GM18505 (cell line): Measurements from ENCODE around the gene CHCHD3.

Experiments
- ATAC-seq: cut with Tn5 transposase; IDR thresholded peaks from one replicate; pipeline ENCODE4 v1.9.1; 2021; ENCODE audit not compliant: unreplicated experiment
- POLR2A ChIP-seq: IDR thresholded peaks from 4 replicates; pipeline ENCODE4 v1.6.1; 2011; ENCODE audit warnings: borderline replicate concordance; ENCODE audit not compliant: insufficient read depth, insufficient read length; ENCODE audit errors: extremely low read depth

The CHCHD3 gene

GRCh38 chr7:132810561-132810960 lies 271.3 kb downstream of the CHCHD3 start:
- no peak for ATAC-seq

DNA sequence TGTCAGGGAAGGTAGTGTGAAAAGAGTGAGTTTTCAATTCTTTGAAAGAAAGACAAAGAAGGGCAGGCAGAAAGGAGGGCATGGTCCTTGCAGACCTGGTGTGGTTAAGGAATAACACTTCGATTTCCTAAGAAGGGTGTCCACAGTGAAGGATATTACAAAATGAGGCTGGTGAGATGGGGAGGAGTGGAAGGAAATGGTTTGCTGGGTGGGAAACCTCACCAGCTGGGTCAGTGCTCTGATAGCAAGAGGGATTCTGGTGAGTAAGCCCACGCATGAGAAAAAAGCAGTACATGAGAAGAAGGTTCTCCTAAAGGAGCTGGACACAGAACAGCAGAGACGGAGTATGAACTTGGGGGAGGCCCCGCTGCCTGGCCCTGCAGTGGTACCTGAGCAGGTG lies 275.1 kb downstream of the CHCHD3 start:
- ATAC-seq, result no peak
- no peak for TF ChIP-seq POLR2A

More at GRCh38 chr7:132810561-132810960, 271.3 kb downstream of the CHCHD3 start:
- no peak for TF ChIP-seq POLR2A

- no peak for TF ChIP-seq POLR2A
- ATAC-seq, result no peak
These were observed 276.1 kb downstream of the CHCHD3 start for GRCh38 chr7:132805766-132806165.

- TF ChIP-seq POLR2A, result no peak
- no peak for ATAC-seq
These were observed 276.9 kb downstream of the CHCHD3 start for GRCh38 chr7:132804849-132805485.

- no peak for TF ChIP-seq POLR2A
- ATAC-seq, result no peak
These were observed 281.4 kb downstream of the CHCHD3 start for GRCh38 chr7:132800522-132800921.

GRCh38 chr7:132799081-132799413 lies 282.8 kb downstream of the CHCHD3 start:
- TF ChIP-seq POLR2A, result no peak
- ATAC-seq, result no peak

DNA sequence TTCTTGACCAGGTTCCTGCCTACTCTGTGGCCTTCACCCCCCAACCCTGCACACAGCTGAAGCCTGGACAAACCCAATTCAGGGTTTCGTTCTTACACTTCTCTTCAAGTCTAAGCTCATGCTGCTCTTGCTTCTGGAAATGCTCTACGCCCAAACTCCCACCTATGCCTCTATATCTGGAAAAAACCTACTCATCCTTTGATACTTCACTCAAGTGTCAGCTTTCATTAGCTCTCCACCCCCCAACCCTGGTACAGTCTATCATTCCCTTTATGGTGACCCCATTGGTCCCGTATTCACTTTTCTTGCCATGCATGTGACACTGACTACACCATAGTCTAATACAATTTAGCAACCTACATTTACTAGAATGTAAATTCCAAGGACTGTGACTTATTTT lies 284.7 kb downstream of the CHCHD3 start:
- ATAC-seq, result no peak

GRCh38 chr7:132793474-132793873 lies 288.4 kb downstream of the CHCHD3 start:
- TF ChIP-seq POLR2A, result no peak
- ATAC-seq, result no peak

More for the DNA sequence above, 284.7 kb downstream of the CHCHD3 start:
- TF ChIP-seq POLR2A, result no peak

DNA sequence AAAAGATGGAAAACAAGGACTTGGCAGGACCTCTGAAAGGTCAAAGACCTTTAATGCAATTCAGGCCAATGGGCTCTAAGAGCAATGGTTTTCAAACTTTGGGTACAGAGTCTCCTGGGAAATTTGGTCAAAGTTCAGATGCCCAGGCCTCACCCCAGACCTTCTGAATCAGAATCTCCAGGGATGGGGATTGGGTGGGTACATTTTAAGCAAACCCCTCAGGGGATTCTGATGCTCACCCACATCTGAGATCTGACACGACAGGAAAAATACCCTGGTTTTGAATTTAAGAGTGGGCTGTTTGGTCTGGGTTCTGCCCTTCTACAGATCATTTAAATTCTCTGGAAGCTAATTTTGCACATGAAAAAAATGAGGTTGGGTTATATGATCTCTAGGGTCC lies 290.9 kb downstream of the CHCHD3 start:
- ATAC-seq, result no peak
- no peak for TF ChIP-seq POLR2A

GRCh38 chr7:132790104-132790503 lies 291.8 kb downstream of the CHCHD3 start:
- TF ChIP-seq POLR2A, result no peak
- no peak for ATAC-seq

DNA sequence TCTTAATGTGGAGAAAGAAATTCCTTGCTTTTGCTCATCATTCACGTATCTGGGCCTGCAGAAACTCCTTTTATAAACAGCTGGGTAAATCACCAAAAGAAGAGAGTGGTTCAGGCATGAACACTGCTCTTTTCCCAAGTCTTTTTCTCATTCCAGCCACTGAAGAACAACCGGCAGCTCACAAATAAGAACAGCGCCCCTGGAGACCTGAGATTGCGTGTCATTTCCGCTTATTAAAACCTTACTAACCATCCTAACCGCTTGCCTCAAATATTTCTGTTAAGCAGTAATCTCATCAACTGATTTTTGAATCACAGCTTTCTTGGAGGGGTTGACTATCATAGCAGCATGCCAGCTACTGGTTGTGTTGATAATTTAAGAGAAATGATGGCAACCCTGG lies 292.6 kb downstream of the CHCHD3 start:
- TF ChIP-seq POLR2A, result no peak
- no peak for ATAC-seq

DNA sequence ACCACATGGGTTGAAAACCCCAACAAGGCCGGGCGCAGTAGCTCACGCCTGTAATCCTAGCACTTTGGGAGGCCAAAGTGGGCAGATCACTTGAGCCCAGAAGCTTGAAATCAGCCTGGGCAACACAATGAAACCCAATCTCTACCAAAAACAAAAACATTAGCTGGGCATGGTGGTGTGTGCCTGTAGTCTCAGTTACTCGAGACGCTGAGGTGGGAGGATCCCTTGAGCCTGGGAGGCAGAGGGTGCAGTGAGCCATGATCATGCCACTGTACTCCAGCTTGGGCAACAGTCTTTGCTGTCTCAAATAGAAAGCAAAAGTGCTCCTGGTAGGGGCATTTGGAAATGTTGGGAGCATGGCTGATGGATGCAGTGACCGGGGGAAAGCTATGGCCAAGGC lies 296.0 kb downstream of the CHCHD3 start:
- no peak for TF ChIP-seq POLR2A
- ATAC-seq, result no peak

DNA sequence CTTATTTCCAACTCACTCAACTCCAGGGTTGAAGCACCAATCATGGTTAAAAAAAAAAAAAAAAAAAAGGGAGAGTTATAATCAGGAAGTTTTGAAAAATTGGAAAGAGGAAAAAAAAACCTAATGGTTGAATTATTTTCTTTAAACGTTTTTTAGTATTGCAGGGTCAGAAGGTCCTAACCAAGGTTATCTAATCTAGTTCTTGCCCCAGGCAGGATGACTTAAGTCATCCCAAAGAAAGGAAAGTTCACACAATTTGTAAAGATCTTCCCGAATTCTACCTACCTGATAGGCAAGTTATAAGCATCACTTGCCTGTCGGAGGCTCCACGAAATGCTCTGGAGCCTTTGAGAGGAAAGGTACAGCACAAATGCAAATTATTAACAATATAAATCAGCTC lies 297.5 kb downstream of the CHCHD3 start:
- no peak for TF ChIP-seq POLR2A
- no peak for ATAC-seq

DNA sequence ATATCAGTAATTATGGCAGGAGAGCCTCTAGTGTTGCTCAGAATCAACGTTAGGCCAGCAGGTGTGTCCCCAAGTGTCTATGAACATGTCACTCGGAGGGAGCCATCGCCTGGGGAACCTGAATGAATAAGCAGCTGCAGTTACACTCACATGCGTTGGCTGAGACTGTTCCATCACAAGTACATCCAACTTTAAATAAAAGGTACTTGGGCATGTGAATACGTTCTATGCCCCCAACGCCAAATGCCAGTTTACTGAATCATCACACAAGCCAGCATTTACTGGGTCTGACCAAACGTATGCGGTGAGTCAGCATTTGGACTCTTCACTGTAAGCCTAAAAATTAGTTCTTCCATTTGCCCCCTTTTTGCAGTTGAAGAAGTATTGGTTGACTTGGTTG lies 298.1 kb downstream of the CHCHD3 start:
- ATAC-seq, result no peak

More for the DNA sequence above, 298.1 kb downstream of the CHCHD3 start:
- no peak for TF ChIP-seq POLR2A
